GM19467 (cell line): ENCODE data around the gene WBP11.

Source experiments
- ATAC-seq: cut with Tn5 transposase; IDR thresholded peaks from one replicate; pipeline ENCODE4 v1.9.1; 2021; ENCODE audit warnings: mild to moderate bottlenecking, moderate library complexity; ENCODE audit not compliant: unreplicated experiment

Gene WBP11

GRCh38 chr12:14803011-14803829 is at the start of gene WBP11, which contains the start of gene C12orf60:
Gene WBP11 (minus strand): TSS chr12:14803478. CDS start chr12:14801383, 2,095 bp downstream.
Gene C12orf60 (plus strand): TSS chr12:14803670. CDS start chr12:14822936, 19,266 bp downstream.
- ATAC-seq: peak; percentile 100

GRCh38 chr12:14852880-14853279 is 49.6 kb upstream of the WBP11 start:
- ATAC-seq: no peak

GRCh38 chr12:14850929-14851663 is 47.8 kb upstream of the WBP11 start:
- ATAC-seq: peak; percentile 66

- no peak for ATAC-seq
Measured at GRCh38 chr12:14849661-14850060, 46.4 kb upstream of the WBP11 start.

GRCh38 chr12:14846876-14847580 is 43.8 kb upstream of the WBP11 start:
- ATAC-seq: no peak

GRCh38 chr12:14846042-14846587 is 42.8 kb upstream of the WBP11 start:
- ATAC-seq: no peak

GRCh38 chr12:14845350-14845750 is 42.1 kb upstream of the WBP11 start:
- no peak for ATAC-seq

GRCh38 chr12:14844401-14844800 is 41.1 kb upstream of the WBP11 start:
- no peak for ATAC-seq

GRCh38 chr12:14843425-14843887 is 40.2 kb upstream of the WBP11 start, which contains the start of gene ART4:
Gene ART4 (minus strand): TSS chr12:14843526. CDS start chr12:14843113, 413 bp downstream.
- ATAC-seq: no peak

- no peak for ATAC-seq
Measured at GRCh38 chr12:14842315-14842714, 39.0 kb upstream of the WBP11 start.

- ATAC-seq: no peak
Measured at GRCh38 chr12:14841761-14842160, 38.5 kb upstream of the WBP11 start.

- no peak for ATAC-seq
Measured at GRCh38 chr12:14840616-14841015, 37.3 kb upstream of the WBP11 start.

GRCh38 chr12:14839262-14839661 is 36.0 kb upstream of the WBP11 start:
- no peak for ATAC-seq

- ATAC-seq: no peak
Measured at GRCh38 chr12:14836336-14837210, 33.3 kb upstream of the WBP11 start.

- ATAC-seq: no peak
Measured at GRCh38 chr12:14834509-14834908, 31.2 kb upstream of the WBP11 start.

GRCh38 chr12:14833952-14834351 is 30.7 kb upstream of the WBP11 start:
- no peak for ATAC-seq

GRCh38 chr12:14833336-14833735 is 30.1 kb upstream of the WBP11 start:
- no peak for ATAC-seq

GRCh38 chr12:14828892-14829291 is 25.6 kb upstream of the WBP11 start:
- ATAC-seq: peak; percentile 64

GRCh38 chr12:14827043-14827442 is 23.8 kb upstream of the WBP11 start:
- ATAC-seq: no peak

- ATAC-seq: no peak
Measured at GRCh38 chr12:14826491-14826890, 23.2 kb upstream of the WBP11 start.
